Stomach (tissue), 9 donors: ENCODE measurements around the gene CTNNA1. TPM values are rescaled to one million over a fixed set of nuclear protein-coding genes. Genes with fewer than 3 reads are reported as not detected.

Experiments used
- DNase-seq, 2 donors: peaks; one replicate each; pipeline versions ENCODE4 v3.0.0 to v3.0.0-alpha.2; 2013 to 2019
- H3K27ac ChIP-seq, 5 donors: fragments of 200-600 bp in 4 of 5; sonication (generic) in 4 of 5; one replicate each; pipeline ENCODE4 v1.5.1; 2013 to 2019; ENCODE audit warnings: mild to moderate bottlenecking in 1 of 5, moderate library complexity in 1 of 5
- H3K27me3 ChIP-seq, 3 donors: fragments of 200-600 bp; sonication (generic); one replicate each; pipeline ENCODE4 v1.5.1; 2017 to 2019; ENCODE audit warnings: mixed run types in 1 of 3
- H3K36me3 ChIP-seq, 4 donors: fragments of 200-600 bp; sonication (generic); 1 replicate in 3 of 4; 2 replicates in 1 of 4; pipeline ENCODE4 v1.5.1; 2016 to 2019
- H3K4me1 ChIP-seq, 4 donors: fragments of 200-600 bp; sonication (generic); one replicate each; pipeline ENCODE4 v1.5.1; 2016 to 2019
- H3K4me3 ChIP-seq, 4 donors: fragments of 200-600 bp; sonication (generic) in 3 of 4; one replicate each; pipeline ENCODE4 v1.5.1; 2016 to 2019; ENCODE audit warnings: mild to moderate bottlenecking in 1 of 4
- H3K9me3 ChIP-seq, 4 donors: fragments of 200-600 bp; sonication (generic); one replicate each; pipeline ENCODE4 v1.5.1; 2016 to 2019
- EP300 ChIP-seq: sonication (generic); formaldehyde crosslinking; IDR thresholded peaks from one replicate; pipeline ENCODE4 v1.6.1; 2017; ENCODE audit warnings: antibody characterized with exemption
- POLR2A ChIP-seq, 4 donors: fragments of 450-650 bp; IDR thresholded peaks; one replicate each; pipeline ENCODE4 v1.6.1; 2016; ENCODE audit warnings: antibody characterized with exemption in 4 of 4, control low read depth in 2 of 4, mild to moderate bottlenecking in 1 of 4, moderate library complexity in 1 of 4
- POLR2AphosphoS5 ChIP-seq, 3 donors: sonication (generic); formaldehyde crosslinking; IDR thresholded peaks; one replicate each; pipeline ENCODE4 v1.6.1; 2016; ENCODE audit warnings: antibody characterized with exemption in 3 of 3
- WGBS, 5 donors: extraction: QIAGEN DNeasy Blood & Tissue Kit in 3 of 5; methylation state at CpG; one replicate each; pipeline versions ENCODE4 v1.1.5 to v1.1.7; 2013 to 2018; 5-methylcytosine and 5-hydroxymethylcytosine counted together
- intact Hi-C: fragments of 100-400 bp; cut with DNase I; formaldehyde crosslinking; loops from one replicate; pipeline ENCODE4 v1.15.1; 2023; ENCODE audit warnings: low total_unique reads
- polyA plus RNA-seq, 3 donors: library from polyadenylated mRNA; stranded (reverse); fragments of 200-250 nt; gene quantifications; one replicate each; pipeline ENCODE4 v1.2.3, GENCODE V29; 2013
- total RNA-seq, 5 donors: library from RNA; depleted of rRNA; stranded (reverse); fragments of >200 nt; gene quantifications; one replicate each; pipeline versions ENCODE4 v1.1.0 to v1.2.3, GENCODE V29; 2014 to 2016
- TF ChIP-seq, protein P1 (sequence below), 7 experiments: fragments of 450-650 bp in 4 of 7; fragments of 200-600 bp in 3 of 7; sonication (generic) in 3 of 7; IDR thresholded peaks; one replicate each; pipeline ENCODE4 v1.5.1; 2016 to 2019; ENCODE audit warnings: antibody characterized with exemption in 7 of 7, control low read depth in 2 of 7, mild to moderate bottlenecking in 1 of 7
- donor health status: healthy with polysubstance abuse.
- donor health status: Bipolar disorder and iron deficiency.
- donor health status: healthy.

Gene CTNNA1
- total and polyA plus RNA-seq, 8 donors: 88.7 to 531 (median 214) TPM

DNA sequence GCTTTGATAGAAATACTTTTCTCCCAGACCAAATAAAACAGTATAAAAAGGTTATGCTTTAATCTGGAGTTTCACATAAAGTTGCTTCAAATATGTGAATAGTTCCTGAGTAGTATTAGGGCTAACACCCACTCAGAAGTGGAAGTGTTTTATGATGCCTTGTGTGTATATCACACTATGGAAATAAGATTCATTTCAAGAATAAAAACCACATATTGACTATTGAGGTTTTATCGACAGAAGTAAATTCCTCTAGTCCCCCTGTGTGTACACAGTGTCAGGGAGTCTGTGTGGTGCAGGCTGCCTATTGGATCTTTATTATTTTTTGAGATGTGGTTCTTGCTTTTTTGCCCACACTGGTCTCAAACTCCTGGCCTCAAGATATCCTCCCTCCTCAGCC is 142.7 kb downstream of the CTNNA1 start:
- DNase-seq: no peak
- H3K4me1 ChIP-seq: peaks cover 0 to 12% (median 3%) of the 10 kb centered on the region in 4 donors
- WGBS, 5 donors: 32 to 53% (median 50%) methylated on average over 1 of the region's 1 CpG
- no peak overlapping the region for H3K27ac ChIP-seq
- peaks cover 5 to 82% (median 35%) of the 10 kb centered on the region in 4 donors for H3K36me3 ChIP-seq
- no peaks in the 10 kb centered on the region for H3K27me3 ChIP-seq
- intact Hi-C loops: no loop called here
- no peaks in the 10 kb centered on the region for H3K9me3 ChIP-seq
- TF ChIP-seq POLR2A (IDR thresholded peaks at IDR 0.05): no peak
- H3K4me3 ChIP-seq: no peak overlapping the region

DNA sequence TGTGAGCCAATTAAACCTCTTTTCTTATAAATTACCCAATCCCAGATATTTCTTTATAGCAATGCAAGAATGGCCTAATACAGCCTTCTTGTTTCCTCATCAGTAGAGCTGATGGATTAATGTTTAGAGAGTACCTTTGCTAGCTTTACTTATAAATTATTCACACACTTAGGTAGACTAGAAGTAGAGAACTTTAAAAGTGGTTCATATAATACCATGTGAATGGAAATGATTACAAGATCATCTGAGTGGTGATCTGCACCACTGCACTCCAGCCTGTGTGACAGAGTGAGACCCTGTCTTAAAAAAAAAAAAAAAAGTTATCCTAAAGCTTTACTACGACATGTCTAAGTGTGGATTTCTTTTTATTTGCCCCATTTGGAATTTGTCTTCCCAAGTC is 145.1 kb downstream of the CTNNA1 start:
- no peak overlapping the region for H3K4me3 ChIP-seq
- H3K4me1 ChIP-seq: peaks cover 0 to 31% (median 7%) of the 10 kb centered on the region in 4 donors
- H3K27me3 ChIP-seq: no peaks in the 10 kb centered on the region
- no peak overlapping the region for H3K27ac ChIP-seq
- WGBS, 5 donors: 96 to 100% (median 100%) methylated on average over 1 of the region's 1 CpG
- intact Hi-C loops: no loop called here
- peaks cover 5 to 70% (median 26%) of the 10 kb centered on the region in 4 donors for H3K36me3 ChIP-seq
- TF ChIP-seq, protein P1, sequence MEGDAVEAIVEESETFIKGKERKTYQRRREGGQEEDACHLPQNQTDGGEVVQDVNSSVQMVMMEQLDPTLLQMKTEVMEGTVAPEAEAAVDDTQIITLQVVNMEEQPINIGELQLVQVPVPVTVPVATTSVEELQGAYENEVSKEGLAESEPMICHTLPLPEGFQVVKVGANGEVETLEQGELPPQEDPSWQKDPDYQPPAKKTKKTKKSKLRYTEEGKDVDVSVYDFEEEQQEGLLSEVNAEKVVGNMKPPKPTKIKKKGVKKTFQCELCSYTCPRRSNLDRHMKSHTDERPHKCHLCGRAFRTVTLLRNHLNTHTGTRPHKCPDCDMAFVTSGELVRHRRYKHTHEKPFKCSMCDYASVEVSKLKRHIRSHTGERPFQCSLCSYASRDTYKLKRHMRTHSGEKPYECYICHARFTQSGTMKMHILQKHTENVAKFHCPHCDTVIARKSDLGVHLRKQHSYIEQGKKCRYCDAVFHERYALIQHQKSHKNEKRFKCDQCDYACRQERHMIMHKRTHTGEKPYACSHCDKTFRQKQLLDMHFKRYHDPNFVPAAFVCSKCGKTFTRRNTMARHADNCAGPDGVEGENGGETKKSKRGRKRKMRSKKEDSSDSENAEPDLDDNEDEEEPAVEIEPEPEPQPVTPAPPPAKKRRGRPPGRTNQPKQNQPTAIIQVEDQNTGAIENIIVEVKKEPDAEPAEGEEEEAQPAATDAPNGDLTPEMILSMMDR (IDR thresholded peaks at IDR 0.05): no peak
- TF ChIP-seq EP300 (no peak), POLR2A (IDR thresholded peaks at IDR 0.05) (no peak), POLR2AphosphoS5 (IDR thresholded peaks at IDR 0.05) (no peak)
- no peaks in the 10 kb centered on the region for H3K9me3 ChIP-seq
- DNase-seq: no peak

DNA sequence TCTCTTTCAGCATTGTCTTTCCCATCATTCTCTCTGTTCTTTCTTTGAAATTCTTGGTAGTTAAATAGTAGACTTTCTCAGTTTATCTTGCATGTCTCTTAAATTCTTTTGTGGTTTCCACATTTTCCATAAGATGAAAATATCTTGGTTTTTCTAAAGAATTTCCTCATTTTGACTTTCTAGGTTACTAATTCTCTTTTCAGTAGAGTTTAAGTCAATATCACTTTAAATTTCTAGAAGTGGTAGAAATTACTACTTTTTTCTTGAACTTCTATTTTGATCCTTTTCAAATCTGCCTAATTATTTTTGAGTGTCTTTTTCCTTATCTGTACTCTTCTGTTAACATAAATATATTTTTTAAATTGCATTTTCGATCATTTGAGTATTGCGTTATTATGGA is 145.5 kb downstream of the CTNNA1 start:
- no peaks in the 10 kb centered on the region for H3K27me3 ChIP-seq
- no peak overlapping the region for H3K4me3 ChIP-seq

GRCh38 chr5:138900281-138900965 is 147.2 kb downstream of the CTNNA1 start:
- peak in 1 of 2 donors; percentile 9 for DNase-seq
- H3K27ac ChIP-seq: peak overlapping the region in 2 of 5 donors; percentile 5 to 24
- intact Hi-C loops: no loop called here
- TF ChIP-seq POLR2A (IDR thresholded peaks at IDR 0.05) (no peak), POLR2AphosphoS5 (IDR thresholded peaks at IDR 0.05) (no peak), EP300 (no peak)
- TF ChIP-seq, protein P1 (IDR thresholded peaks at IDR 0.05): no peak
- WGBS, 5 donors: 56 to 66% (median 65%) methylated on average over 6 of the region's 6 CpGs
- H3K4me3 ChIP-seq: no peak overlapping the region
- H3K27me3 ChIP-seq: no peaks in the 10 kb centered on the region
- H3K36me3 ChIP-seq: peaks cover 19 to 65% (median 38%) of the 10 kb centered on the region in 4 donors
- H3K9me3 ChIP-seq: no peaks in the 10 kb centered on the region
- peaks cover 0 to 34% (median 11%) of the 10 kb centered on the region in 4 donors for H3K4me1 ChIP-seq

More for the DNA sequence above, 145.5 kb downstream of the CTNNA1 start:
- WGBS, 5 donors: 92 to 99% (median 95%) methylated on average over 2 of the region's 2 CpGs
- Histone ChIP-seq H3K36me3 (peaks cover 5 to 66% (median 27%) of the 10 kb centered on the region in 4 donors), H3K4me1 (peaks cover 0 to 34% (median 10%) of the 10 kb centered on the region in 4 donors), H3K27ac (no peak overlapping the region), H3K9me3 (no peaks in the 10 kb centered on the region)
- TF ChIP-seq POLR2AphosphoS5 (IDR thresholded peaks at IDR 0.05): no peak
- TF ChIP-seq EP300: no peak
- TF ChIP-seq POLR2A (IDR thresholded peaks at IDR 0.05): no peak
- TF ChIP-seq, protein P1 (IDR thresholded peaks at IDR 0.05): no peak
- no peak for DNase-seq
- intact Hi-C loops: no loop called here

DNA sequence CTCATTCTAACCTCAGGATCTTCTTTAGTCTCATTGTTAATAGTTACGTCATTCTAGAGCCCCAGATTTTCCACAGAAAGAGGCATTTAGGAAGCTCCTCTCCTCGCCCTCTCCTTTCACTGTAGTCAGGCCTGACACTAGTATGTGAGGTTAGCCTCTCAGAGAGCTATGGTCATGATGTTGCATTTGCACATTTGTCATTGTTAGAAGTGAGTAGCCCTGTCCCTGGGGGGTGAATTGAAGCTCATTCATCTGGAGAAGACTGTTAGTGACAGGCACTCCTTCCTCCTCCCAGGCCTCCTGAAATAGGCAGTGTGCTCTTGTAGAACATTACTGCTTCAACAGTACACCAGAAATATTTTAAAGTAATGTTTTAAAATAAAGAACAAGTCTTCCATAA is 148.5 kb downstream of the CTNNA1 start:
- DNase-seq: no peak
- no peak overlapping the region for H3K27ac ChIP-seq
- intact Hi-C loops: no loop called here
- no peaks in the 10 kb centered on the region for H3K27me3 ChIP-seq
- H3K36me3 ChIP-seq: peaks cover 23 to 70% (median 47%) of the 10 kb centered on the region in 4 donors
- H3K4me1 ChIP-seq: peaks cover 0 to 34% (median 11%) of the 10 kb centered on the region in 4 donors
- WGBS, 5 donors: 88 to 98% (median 96%) methylated on average over 2 of the region's 2 CpGs
- TF ChIP-seq POLR2A (IDR thresholded peaks at IDR 0.05): no peak
- TF ChIP-seq, protein P1 (IDR thresholded peaks at IDR 0.05): no peak
- no peak for TF ChIP-seq POLR2AphosphoS5 (IDR thresholded peaks at IDR 0.05)
- no peak for TF ChIP-seq EP300
- no peak overlapping the region for H3K4me3 ChIP-seq
- no peaks in the 10 kb centered on the region for H3K9me3 ChIP-seq
